VCaP (cell line): Measurements from ENCODE around the gene EHBP1.

Experiments
- H3K27ac ChIP-seq: fragments of 450-650 bp; 2 replicates; pipeline ENCODE4 v1.5.1; 2017
- TF ChIP-seq, protein P1 (sequence below): fragments of 450-650 bp; conservative IDR thresholded peaks from 2 replicates; pipeline ENCODE4 v1.5.1; 2017; ENCODE audit warnings: mild to moderate bottlenecking, moderate library complexity

Gene EHBP1

GRCh38 chr2:62724886-62725711 lies 19.6 kb downstream of the EHBP1 start:
- no peak overlapping the region for H3K27ac ChIP-seq
- TF ChIP-seq, protein P1, sequence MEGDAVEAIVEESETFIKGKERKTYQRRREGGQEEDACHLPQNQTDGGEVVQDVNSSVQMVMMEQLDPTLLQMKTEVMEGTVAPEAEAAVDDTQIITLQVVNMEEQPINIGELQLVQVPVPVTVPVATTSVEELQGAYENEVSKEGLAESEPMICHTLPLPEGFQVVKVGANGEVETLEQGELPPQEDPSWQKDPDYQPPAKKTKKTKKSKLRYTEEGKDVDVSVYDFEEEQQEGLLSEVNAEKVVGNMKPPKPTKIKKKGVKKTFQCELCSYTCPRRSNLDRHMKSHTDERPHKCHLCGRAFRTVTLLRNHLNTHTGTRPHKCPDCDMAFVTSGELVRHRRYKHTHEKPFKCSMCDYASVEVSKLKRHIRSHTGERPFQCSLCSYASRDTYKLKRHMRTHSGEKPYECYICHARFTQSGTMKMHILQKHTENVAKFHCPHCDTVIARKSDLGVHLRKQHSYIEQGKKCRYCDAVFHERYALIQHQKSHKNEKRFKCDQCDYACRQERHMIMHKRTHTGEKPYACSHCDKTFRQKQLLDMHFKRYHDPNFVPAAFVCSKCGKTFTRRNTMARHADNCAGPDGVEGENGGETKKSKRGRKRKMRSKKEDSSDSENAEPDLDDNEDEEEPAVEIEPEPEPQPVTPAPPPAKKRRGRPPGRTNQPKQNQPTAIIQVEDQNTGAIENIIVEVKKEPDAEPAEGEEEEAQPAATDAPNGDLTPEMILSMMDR: no peak

- H3K27ac ChIP-seq: no peak overlapping the region
- TF ChIP-seq, protein P1: no peak
These were observed 20.2 kb downstream of the EHBP1 start for GRCh38 chr2:62725712-62726055.

- TF ChIP-seq, protein P1: no peak
- no peak overlapping the region for H3K27ac ChIP-seq
These were observed 21.9 kb downstream of the EHBP1 start for GRCh38 chr2:62727259-62727867.

- TF ChIP-seq, protein P1: no peak
- no peak overlapping the region for H3K27ac ChIP-seq
These were observed 22.5 kb downstream of the EHBP1 start for GRCh38 chr2:62727876-62728566.

DNA sequence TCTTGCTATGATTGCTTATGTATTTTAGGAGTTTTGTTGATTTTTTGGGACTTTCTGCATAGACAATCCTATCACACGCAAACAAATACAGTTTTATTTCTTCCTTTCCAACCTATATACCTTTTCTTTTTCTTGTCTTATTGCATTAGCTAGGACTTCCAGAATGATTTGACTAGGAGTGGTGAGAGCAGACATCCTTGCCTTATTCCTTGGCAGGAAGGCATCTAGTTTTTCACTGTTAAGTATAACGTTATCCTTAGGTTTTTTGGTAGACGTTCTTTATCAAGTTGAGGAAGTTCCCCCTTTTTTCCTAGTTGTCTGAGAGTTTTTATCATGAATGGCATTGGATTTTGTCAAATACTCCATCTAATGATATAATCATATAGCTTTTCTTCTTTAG lies 25.8 kb downstream of the EHBP1 start:
- TF ChIP-seq, protein P1: no peak

DNA sequence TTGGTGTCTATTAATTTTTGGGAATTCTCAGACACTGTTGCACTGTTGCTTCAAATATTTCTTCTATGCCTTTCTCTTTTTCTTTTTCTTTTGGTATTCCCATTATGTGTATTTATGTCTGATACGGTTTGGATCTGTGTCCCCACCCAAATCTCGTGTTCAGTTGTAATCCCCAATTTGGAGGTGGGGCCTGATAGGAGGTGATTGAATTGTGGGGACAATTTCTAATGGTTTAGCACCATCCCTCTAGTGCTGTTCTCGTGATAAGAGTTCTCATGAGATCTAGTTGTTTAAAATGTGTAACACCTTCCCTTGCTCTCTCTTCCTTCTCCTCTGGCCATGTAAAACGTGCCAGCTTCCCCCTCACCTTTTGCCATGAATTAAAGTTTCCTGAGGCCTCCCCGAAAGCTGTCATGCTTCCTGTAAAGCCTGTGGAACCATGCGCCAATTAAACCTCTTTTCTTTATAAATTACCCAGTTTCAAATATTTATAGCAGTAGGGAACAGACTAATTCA lies 26.8 kb downstream of the EHBP1 start:
- TF ChIP-seq, protein P1: no peak
- no peak overlapping the region for H3K27ac ChIP-seq

More for the DNA sequence above, 25.8 kb downstream of the EHBP1 start:
- H3K27ac ChIP-seq: no peak overlapping the region

- TF ChIP-seq, protein P1: no peak
- no peak overlapping the region for H3K27ac ChIP-seq
These were observed 28.0 kb downstream of the EHBP1 start for GRCh38 chr2:62733546-62733945.
